SK-N-SH treated with all-trans-retinoic acid at 6 μM for 48 hours (cell line): ENCODE results near the gene PIGU.

Source experiments
- CREB5 ChIP-seq: fragments of 250-450 bp; sonication (Bioruptor Pico); IDR thresholded peaks from 2 replicates; pipeline ENCODE4 v1.5.1; 2020; ENCODE audit warnings: low read depth, mild to moderate bottlenecking, moderate library complexity
- PATZ1 ChIP-seq: fragments of 250-450 bp; sonication (Bioruptor Pico); IDR thresholded peaks from 2 replicates; pipeline ENCODE4 v1.8.0; 2020; ENCODE audit warnings: mild to moderate bottlenecking, moderate library complexity, borderline replicate concordance

DNA sequence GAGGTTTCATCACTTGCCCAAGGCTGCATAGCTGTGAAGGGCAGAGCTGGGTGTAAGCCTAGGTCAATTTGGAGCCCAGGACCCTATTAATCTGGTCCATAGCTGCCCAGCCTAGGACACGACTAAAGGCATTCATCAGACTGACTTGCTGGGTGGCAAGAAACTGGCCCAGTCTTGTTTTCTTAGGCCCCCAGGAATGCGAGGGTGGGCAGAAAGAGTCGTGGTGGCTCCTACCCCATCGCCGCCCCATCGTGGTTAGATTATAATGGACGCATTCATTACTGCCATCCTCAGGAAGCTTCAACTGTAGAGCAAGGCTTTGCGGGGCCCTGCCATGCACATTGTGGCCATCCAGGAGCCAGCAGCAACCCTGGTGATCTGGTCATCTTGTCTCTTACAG is 144.6 kb downstream of the PIGU start:
- TF ChIP-seq PATZ1 (no peak), CREB5 (no peak)
